DMS153 treated with DMSO at 0.1 percent for 48 hours (cell line): ENCODE data around the gene CHD9.
"Not testable (repeated sequence)": the region's sequence is repeated elsewhere in the genome, so short reads cannot be mapped to it uniquely, and the experiment has no call there.

ENCODE experiments used
- DNase-seq: peaks from one replicate; lab custom pipeline; 2025; ENCODE audit not compliant: unreplicated experiment; lab: John Stamatoyannopoulos, UW

Gene CHD9

GRCh38 chr16:53130159-53131049 is 75.6 kb downstream of the CHD9 start:
- DNase-seq, result peak; percentile 71

- no peak for DNase-seq
Measured at GRCh38 chr16:53131050-53131362, 76.2 kb downstream of the CHD9 start.

DNA sequence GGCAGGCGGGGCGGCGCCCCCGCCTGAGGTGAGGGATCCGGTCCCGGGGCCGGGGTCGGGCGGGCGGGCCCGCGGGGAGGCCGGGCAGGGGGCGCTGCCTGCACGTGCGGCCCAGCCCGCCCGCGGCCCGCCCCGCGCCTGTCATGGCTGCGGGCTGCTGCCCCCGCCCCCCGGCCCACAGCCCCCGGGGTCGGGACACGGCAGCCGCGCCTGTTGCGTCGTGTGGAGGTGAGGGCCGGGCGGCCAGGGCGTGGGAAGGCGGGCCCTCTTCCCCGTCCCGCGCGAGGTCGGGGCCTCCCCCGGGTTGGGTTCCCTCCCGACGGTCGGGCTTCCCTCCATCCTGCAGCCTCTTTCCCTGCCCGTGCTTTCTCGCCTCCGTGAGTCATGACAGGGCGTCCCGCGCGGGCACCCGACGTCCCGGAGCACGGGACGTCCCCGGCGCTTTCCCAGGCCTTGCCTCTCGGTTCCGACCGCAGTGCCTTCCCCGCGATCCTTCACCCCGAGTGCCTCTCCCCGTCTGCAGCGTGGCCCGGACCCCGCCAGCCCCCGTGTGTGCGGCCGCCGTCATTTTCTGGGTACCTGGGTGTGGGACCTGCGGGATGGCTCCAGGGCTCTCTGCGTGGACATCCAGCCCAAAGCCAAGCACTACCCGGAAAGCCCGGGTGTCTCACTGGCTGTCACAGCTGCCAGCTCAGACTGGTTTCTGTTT is 76.7 kb downstream of the CHD9 start:
- no peak for DNase-seq

GRCh38 chr16:53132406-53132805 is 77.6 kb downstream of the CHD9 start:
- DNase-seq, result no peak

DNA sequence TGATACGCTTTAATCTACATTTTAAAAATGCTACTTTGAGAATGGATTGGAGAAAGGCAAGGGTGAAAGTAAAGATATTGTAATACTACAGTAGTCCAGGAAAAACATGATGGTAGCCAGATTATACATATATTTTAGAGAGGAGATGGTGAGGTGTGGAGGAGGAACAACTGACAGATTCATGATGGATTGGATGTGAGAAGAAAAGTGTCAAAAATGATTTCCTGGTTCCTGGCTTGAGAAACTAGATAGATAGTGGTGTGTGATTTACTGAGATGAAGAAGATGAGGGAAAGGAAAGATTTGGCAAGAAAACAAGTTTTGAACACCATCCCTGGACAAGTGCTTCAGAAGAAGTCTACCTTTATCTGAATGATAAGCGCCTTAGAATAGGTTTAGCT is 80.5 kb downstream of the CHD9 start:
- no peak for DNase-seq

DNA sequence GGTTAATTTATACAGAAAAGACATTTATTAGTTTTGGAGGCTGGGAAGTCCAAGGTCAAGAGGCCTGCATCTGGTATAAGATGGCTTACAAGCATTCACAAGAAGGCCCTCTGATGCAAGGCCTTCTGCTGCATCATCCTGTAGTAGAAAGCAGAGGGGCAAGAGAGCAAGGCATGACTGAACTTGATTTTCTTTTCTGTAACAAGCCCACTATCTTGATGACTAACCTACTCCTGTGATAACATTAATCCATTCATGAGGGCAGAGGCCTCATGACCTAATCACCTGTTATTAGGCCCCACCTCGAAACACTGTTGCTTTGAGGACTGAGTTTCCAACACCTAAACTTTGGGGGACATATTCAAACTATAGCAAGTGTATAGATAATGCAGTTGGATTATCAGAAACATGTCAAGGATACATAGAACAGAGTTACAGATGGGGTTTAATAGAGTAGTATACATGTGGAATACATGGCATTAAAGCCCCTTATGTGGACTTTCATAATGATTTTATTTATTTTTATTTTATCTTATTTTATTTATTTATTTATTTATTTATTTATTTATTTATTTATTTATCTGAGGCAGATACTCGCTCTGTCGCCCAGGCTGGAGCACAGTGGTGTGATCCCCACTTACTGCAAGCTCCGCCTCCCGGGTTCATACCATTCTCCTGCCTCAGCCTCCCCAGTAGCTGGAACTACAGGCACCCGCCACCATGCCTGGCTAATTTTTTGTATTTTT is 88.2 kb downstream of the CHD9 start:
- DNase-seq, result no peak

DNA sequence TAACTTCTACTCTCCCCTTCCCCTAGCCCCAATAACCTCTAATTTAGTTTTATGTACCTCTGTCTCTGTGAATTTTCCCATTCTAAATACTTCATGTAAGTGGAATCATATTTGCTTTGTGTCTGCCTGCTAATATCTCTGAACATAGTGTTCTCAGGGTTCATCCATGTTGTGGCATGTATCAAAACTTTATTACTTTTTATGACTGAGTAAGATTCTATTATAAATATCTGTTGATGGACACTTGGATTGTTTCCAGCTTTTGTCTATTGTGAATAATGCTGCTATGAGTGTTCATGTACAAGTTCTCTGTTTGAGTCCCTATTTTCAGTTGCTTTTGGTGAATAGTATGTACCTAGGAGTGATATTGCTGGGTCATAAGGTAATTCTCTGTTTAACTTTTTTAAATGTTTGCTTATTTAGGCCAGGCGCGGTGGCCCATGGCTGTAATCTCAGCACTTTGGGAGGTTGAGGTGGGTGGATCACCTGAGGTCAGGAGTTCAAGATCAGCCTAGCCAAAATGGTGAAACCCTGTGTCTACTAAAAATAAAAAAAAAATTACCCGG is 92.8 kb downstream of the CHD9 start:
- no peak for DNase-seq

DNA sequence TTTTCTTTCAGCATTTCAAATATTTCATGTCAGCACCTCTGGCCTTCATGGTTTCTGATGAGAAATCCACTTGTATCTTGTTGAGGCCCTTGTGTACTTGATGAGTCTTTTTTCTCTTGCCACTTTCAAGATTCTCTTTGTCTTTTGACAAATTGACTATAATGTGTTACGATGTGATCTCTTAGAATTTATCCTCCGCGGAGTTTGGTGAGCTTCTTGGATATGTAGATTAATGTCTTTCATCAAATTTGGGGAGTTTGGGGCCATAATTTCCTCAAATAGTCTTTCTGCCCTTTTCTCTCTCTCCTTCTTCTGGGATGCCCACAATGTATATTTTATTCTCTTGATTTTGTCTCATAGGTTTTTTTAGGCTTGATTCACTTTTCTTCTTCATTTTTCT is 96.0 kb downstream of the CHD9 start:
- no peak for DNase-seq

GRCh38 chr16:53152329-53152728 is 97.5 kb downstream of the CHD9 start:
- DNase-seq, result no peak

DNA sequence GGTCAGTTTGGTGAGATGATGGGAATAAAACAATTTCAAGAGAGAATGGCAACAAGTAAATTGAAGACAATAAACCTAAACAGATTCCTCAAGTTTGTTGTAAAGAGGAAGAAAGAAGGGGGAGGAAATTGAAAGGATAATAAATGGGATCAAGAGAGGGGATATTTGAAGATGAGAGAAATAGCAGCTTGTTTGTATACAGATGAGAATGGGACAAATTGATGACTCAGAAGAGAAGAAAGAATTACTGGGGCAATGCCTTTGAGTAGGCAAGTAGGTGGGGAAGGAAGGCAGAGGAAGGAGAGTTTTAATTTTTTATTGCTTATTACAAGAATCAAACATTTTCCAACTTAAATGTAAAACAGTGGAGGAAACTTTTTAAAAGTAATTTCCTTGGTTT is 98.3 kb downstream of the CHD9 start:
- no peak for DNase-seq

GRCh38 chr16:53154513-53154912 is 99.7 kb downstream of the CHD9 start:
- no peak for DNase-seq

- DNase-seq, result no peak
Measured at GRCh38 chr16:53156516-53156915, 101.7 kb downstream of the CHD9 start.

DNA sequence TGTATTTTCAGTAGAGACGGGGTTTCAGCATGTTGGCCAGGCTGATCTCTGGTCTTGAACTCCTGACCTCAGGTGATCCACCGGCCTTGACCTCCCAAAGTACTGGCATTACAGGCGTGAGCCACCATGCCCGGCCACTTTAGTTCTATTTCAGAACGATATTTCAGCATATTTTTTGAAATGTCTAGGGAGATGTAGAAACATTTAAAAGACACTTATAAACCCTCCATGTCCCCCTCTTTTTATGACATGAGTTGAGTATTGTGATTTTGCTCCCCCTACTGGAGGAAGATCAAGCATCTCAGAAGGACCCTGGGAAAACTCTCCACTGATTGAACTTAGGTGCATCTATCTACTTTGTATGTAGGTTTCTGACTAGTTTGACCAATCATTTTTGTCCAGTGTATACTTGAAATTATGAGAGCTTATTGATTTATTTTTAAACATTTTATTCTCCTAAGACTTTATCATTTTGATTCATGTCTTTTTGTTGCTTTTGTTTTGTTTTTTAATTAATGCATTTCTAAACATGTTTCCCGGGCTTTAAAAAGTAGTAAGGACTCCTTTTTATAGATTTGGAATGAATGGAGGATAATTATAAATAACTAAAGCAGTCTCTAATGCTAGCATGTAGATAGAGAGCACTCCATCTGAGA is 105.1 kb downstream of the CHD9 start:
- no peak for DNase-seq

- no peak for DNase-seq
Measured at GRCh38 chr16:53166099-53166498, 111.3 kb downstream of the CHD9 start.

GRCh38 chr16:53168744-53169143 is 114.0 kb downstream of the CHD9 start:
- no peak for DNase-seq

DNA sequence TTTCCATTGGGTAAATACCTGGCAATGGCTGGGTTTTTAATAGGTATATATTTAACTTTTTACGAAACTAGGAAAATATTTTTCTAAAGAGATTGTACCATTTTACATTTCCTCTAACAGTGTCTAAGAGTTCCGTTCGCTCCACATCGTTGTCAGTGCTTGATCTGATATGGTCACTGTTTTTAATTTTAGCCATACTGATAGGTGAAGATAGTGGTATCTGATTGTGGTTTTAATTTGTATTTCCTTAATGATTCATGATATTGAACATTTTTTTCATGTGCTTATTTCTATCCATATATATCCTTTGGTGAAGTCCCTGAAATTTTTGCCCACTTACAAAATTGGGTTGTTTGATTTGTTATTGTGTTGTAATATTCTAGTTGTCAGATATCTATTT is 117.7 kb downstream of the CHD9 start:
- no peak for DNase-seq

DNA sequence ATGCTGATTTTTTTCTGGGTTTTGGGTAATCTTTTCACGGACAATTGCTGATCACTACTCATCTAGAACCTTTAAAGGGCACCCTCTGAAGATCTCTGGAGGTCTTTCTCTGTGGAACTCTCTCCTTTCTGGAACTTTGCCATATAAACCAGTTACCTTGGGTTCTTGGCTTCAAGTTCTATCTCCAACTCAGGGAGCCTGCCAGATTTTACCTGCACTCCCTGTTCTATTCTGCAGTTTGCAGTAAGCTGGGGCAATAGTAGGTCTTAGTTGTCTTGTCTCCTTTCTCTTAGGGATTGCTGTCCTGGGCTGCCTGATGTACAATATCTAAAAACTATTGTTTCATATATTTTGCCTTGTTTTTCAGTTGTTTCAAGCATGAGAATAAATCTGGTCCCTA is 120.3 kb downstream of the CHD9 start:
- no peak for DNase-seq

DNA sequence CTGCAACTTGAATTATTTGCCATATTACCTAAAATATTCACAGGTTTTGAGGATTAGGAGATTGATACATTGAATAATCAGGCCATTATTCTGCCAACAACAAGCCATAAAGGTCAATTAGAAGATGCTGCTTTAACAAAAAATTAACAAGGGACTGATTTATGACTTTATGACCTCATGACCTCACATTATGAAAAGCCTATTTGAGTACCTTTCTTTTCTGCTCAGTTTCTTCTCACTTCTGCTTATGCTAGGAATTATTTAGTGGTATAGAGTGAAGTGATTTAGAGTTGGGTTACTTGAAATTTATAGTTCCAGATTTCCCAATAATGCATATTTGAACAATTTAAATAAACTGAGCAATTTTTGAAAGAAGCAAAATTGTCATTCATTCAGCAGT is 121.6 kb downstream of the CHD9 start:
- no peak for DNase-seq

DNA sequence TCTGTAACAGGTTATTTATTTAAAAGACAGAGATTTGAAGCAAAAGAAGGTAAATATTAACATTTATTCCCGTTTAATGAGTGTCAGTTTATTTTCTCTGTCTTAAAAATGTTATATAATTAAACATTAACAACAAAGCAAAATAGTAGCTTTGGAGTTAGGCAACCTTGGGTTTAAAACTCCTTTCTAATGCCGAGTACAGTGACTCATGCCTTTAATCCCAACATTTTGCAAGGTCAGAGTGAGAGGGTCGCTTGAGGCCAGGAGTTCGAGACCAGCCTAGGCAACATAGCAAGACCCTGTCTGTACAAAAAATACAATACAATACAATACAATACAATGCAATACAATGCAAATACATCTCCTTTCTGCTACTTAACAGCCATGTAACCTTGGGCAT is 128.7 kb downstream of the CHD9 start:
- DNase-seq, result no peak

GRCh38 chr16:53185741-53186140 is 130.9 kb downstream of the CHD9 start:
- DNase-seq, result not testable (repeated sequence)

DNA sequence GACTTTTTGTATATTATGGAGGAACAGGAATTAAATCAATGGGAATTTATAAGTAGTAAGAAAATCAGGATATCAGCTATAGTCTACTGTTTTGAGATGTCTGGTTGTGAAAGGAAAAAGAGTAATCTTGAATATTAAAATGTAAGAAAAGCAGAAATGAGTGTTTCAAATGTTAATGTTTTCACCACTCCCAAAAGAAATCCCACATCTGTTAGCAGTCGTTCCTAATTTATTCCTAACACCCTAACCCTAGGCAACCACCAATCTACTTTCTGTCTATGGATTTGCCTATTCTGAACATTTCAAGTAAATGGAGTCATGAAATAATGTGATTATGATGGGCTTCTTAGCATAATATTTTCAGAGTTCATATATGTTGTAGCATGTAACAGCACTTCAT is 133.0 kb downstream of the CHD9 start:
- no peak for DNase-seq
